GM19438 (cell line): ENCODE results near the gene TAOK2.
"Not testable (repeated sequence)": the region's sequence is repeated elsewhere in the genome, so short reads cannot be mapped to it uniquely, and the experiment has no call there.

Experiments used
- ATAC-seq: cut with Tn5 transposase; IDR thresholded peaks from one replicate; pipeline ENCODE4 v1.9.1; 2021; ENCODE audit warnings: low read depth; ENCODE audit not compliant: unreplicated experiment

The TAOK2 gene

GRCh38 chr16:29973384-29974246 is at the start of gene TAOK2:
TSS of gene TAOK2 (plus strand) at chr16:29973868. CDS start at chr16:29977773, 3,905 bp downstream.
- peak; percentile 93 for ATAC-seq

GRCh38 chr16:29925105-29925756 is 48.4 kb upstream of the TAOK2 start:
- no peak for ATAC-seq

- ATAC-seq: peak; percentile 68
Observed at GRCh38 chr16:29925781-29926710, 47.6 kb upstream of the TAOK2 start, which contains the start of gene KCTD13. TSS of gene KCTD13 (minus strand) at chr16:29926226. CDS start at chr16:29926033, 193 bp downstream.

GRCh38 chr16:29926711-29927052 is 47.0 kb upstream of the TAOK2 start:
- no peak for ATAC-seq

GRCh38 chr16:29927070-29927905 is 46.4 kb upstream of the TAOK2 start:
- no peak for ATAC-seq

GRCh38 chr16:29931750-29932149 is 41.9 kb upstream of the TAOK2 start:
- not testable (repeated sequence) for ATAC-seq

- no peak for ATAC-seq
Observed at GRCh38 chr16:29940656-29941055, 33.0 kb upstream of the TAOK2 start.

- no peak for ATAC-seq
Observed at GRCh38 chr16:29943846-29944799, 29.5 kb upstream of the TAOK2 start.

- no peak for ATAC-seq
Observed at GRCh38 chr16:29947897-29948296, 25.8 kb upstream of the TAOK2 start.

- ATAC-seq: no peak
Observed at GRCh38 chr16:29950806-29951461, 22.7 kb upstream of the TAOK2 start.

GRCh38 chr16:29951625-29952365 is 21.9 kb upstream of the TAOK2 start:
- no peak for ATAC-seq

GRCh38 chr16:29958756-29959155 is 14.9 kb upstream of the TAOK2 start:
- ATAC-seq: no peak

- ATAC-seq: no peak
Observed at GRCh38 chr16:29959293-29959692, 14.4 kb upstream of the TAOK2 start.

GRCh38 chr16:29959821-29960220 is 13.8 kb upstream of the TAOK2 start:
- ATAC-seq: not testable (repeated sequence)

- no peak for ATAC-seq
Observed at GRCh38 chr16:29961127-29961478, 12.6 kb upstream of the TAOK2 start.

- peak; percentile 85 for ATAC-seq
Observed at GRCh38 chr16:29961479-29962343, 12.0 kb upstream of the TAOK2 start, which contains the start of gene TMEM219. TSS of gene TMEM219 (plus strand) at chr16:29962079. CDS start at chr16:29963144, 1,065 bp downstream.
